Measurements from ENCODE around the gene TAF11L12.
"Not testable (repeated sequence)": the region's sequence is repeated elsewhere in the genome, so short reads cannot be mapped to it uniquely, and the experiment has no call there.

DNA sequence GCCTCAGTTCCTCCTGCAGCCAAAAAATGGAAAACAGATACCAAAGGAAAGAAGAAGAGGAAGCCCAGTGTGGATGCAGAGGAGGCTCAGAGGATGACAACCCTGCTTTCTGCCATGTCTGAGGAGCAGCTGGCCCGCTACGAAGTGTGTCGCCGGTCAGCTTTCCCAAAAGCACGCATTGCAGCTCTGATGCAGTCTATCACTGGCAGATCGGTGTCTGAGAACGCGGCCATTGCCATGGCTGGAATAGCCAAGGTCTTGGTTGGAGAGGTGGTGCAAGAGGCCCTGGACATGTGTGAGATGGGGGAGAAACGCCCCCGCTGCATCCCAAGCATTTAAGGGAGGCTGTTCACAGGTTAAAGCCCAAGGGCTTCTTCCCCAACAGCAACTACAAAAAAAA lies 39.0 kb downstream of the TAF11L12 start:
- TF ChIP-seq CTCF (IDR thresholded peaks at IDR 0.05); ZFX (IDR thresholded peaks at IDR 0.05; ENCODE audit: borderline replicate concordance): not testable (repeated sequence)

All from 22Rv1 (cell line).